Measurements from ENCODE around the gene HDAC1.
A peak's percentile ranks its signal among the peaks of the same experiment; 100 is the strongest.

HDAC1 gene

DNA sequence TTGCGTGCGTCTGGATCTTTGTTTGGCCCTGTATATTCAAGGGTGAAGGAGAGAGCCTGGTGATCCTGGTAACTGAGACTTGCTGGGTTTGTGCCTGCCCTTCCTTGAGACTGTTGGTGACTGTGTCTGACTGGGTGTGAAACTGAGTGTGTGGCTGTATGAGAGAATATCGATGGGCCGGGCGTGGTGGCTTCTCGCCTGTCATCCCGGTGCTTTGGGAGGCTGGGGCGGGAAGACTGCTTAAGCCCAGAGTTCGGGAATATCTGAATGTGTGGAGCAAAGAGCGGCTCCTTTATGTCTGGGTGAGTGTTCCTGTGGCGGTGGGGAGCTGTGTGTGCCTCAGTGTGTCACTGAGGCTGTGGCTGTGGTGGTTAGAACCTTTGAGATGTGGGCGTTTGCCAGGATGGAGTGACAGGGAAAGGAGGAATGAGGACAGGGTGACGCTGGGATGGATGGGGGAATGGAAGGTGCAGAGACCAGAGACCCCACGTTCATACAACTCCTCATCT is 46.8 kb downstream of the HDAC1 start:
- TF ChIP-seq POLR2A (IDR thresholded peaks at IDR 0.05; ENCODE audit: low read length), result no peak
- TF ChIP-seq GATA1 (IDR thresholded peaks at IDR 0.05; ENCODE audit: low read depth, low read length), result no peak
- no peak for DNase-seq

DNA sequence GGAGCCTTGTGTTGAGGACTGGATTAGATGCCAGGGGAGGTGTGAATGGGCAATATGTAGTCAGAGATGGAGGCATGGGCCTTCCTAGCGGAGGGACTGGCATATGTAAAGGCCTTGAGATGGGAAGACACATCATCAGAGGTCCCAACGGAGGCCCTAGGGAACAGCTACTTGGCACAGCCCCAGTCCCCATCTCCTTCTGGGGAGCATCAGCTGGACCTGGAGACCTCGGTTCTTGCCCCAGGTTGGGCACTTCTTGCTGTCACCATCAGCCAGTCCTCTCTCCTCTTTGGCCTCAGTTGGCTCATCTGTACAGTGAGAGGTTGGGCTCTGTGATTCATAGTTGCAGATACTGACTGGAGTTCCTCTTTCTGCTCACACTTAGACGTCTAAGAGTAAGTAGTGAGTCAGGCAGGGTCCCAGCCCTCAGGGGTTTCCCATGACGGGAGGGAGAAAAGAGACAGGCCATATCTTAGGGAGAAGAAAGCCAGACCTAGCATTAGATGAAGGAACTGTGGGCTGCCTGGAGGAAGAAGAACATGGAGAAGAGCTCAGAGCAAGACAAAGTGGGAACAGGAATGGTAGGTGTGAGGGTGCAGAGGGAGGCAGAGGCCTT is 47.6 kb downstream of the HDAC1 start:
- no peak for DNase-seq
- TF ChIP-seq POLR2A (IDR thresholded peaks at IDR 0.05; ENCODE audit: low read length) (no peak), GATA1 (IDR thresholded peaks at IDR 0.05; ENCODE audit: low read depth, low read length) (no peak)

DNA sequence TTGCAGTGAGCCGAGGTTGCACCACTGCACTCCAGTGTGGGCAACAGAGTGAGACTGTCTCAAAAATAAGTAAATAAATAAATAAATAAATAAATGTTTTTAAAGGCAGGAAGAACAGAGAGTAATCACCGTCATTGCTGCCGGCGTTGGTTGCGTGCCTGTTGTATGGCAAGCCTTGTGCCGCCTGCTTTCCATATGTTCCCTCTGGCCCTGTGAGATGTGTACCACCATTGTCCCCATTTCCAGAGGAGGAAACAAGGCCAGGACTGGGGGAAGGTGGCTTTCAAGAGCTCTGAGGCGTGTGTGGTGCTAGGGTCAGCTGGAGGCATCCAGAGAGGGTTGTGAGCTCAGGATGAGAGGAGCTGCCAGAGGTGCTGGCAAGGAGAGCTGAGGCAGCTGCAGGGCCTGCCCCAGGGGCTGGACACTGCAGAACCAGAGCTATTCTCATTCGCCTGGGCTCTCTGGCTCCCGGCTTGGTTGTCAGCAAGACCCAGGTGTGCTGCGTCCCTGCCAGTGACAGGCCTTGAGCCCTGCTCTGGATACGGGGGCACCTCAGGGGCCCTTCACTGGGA is 49.4 kb downstream of the HDAC1 start:
- DNase-seq, result no peak
- TF ChIP-seq GATA1 (IDR thresholded peaks at IDR 0.05; ENCODE audit: low read depth, low read length) (no peak), POLR2A (IDR thresholded peaks at IDR 0.05; ENCODE audit: low read length) (no peak)

DNA sequence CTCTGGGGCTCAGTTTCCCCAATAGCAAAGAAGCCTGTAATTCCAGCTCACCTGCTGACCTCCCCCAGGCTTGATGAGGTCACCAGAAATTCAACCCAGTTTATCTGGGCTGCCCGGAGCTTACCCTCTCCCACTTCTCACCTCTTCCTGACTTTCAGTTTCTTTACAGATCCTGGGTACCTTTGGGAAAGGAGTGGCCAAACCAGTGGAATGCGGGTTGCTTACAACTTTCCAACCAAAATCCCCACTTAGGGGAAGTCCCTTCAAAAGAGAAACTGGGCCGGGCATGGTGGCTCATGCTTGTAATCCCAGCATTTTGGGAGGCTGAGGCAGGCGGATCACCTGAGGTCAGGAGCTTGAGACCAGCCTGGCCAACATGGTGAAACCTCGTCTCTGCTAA is 50.1 kb downstream of the HDAC1 start:
- TF ChIP-seq GATA1 (IDR thresholded peaks at IDR 0.05; ENCODE audit: low read depth, low read length) (no peak), POLR2A (IDR thresholded peaks at IDR 0.05; ENCODE audit: low read length) (no peak)
- no peak for DNase-seq

DNA sequence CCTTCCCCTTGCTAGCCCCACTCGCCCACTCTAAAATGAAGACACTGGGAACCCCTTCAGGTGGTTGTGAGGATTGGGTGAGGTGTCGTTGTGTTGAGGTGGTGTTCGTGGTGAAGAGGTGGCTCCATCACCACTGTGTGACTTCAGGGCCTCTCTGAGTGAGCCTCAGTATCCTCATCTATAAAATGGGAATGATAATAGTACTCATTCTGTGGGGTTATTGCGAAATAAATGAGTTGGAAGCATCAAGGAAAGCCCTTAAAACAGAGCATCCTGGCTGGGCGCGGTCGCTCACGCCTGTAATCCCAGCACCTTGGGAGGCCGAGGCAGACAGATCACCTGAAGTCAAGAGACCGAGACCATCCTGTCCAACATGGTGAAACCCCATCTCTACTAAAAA is 50.8 kb downstream of the HDAC1 start:
- TF ChIP-seq POLR2A (IDR thresholded peaks at IDR 0.05; ENCODE audit: low read length), result no peak
- no peak for TF ChIP-seq GATA1 (IDR thresholded peaks at IDR 0.05; ENCODE audit: low read depth, low read length)
- DNase-seq, result no peak

DNA sequence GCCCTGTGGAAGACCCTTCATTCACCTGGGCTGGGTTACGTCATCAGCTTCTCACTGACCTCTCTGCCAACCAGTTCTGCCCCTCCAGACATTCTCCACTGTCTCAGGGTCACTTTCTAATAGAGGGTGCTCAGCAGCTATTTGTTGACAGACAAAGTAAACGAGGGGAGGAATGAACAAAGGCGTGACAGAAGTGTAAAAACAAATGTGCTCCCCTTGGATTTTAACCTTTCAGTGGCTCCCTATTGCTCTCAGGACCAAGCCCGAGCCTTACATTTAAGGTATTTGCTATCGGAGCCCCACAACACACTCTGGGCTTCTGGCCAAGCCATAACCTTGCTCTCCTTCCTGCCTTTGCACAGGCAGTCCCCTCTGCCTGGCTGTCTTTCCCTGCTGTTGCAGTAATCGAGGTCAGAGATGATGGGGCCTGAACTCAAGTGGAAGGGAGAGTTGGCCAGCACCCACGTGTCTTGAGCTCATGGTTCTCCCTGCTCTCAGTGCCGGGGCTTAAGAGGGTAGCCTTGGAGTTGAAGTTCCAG is 53.5 kb downstream of the HDAC1 start:
- DNase-seq, result peak in 1 of 2 experiments; percentile 20
- TF ChIP-seq GATA1 (IDR thresholded peaks at IDR 0.05; ENCODE audit: low read depth, low read length) (no peak), POLR2A (IDR thresholded peaks at IDR 0.05; ENCODE audit: low read length) (no peak)

DNA sequence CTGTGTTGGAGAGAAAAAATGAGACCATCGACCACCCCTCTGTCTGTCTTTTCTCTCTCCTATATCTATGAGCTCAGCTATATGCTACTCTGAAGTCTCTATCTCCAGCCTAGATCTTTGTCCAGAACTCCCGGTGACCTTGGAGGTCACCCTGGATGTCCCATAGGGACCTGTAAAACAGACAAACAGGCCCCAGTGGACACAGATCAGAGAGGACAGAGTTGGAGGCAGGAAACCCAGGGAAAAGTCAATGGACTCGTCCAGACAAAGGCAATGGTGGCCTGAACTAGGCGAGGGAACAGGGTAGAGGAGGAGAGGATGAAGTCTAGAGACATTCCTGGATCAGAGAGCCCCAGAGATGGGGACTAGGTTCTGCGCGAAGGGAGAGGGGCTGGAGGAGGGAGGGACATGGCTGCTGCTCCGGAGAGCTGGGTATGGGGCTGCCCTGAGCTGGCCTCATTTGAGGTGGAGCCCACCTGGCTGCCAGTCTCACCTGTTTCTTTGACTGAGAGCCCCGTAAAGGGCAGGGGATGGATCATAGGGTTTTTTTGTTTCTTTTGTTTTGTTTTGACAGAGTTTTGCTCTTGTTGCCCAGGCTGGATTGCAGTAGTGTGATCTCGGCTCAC is 54.8 kb downstream of the HDAC1 start:
- no peak for TF ChIP-seq POLR2A (IDR thresholded peaks at IDR 0.05; ENCODE audit: low read length)
- DNase-seq, result no peak

DNA sequence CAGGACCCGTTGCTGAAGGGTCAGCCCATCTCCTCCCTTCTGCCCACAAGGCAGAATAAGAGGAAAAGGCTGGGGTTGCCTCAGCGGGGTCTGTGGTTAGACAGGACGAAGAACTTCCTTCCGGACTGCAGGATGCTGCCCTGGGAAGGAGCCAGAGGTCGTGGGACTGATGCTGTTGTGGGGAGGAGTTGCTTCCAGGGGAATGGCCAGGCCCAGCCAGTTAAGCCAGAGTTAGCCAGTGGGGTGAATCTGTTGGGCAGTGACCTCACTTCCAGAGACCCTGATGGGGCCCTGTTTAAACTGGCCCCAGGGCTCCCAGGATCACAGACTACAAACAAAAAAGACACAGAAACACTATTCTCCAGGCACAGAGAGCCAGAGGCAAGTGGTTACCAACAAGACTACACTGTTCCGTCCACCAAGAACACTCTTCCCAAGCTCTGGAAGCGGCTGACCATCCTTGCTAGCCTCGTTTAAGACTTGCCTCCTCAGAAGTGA is 57.4 kb downstream of the HDAC1 start:
- TF ChIP-seq GATA1 (IDR thresholded peaks at IDR 0.05; ENCODE audit: low read depth, low read length) (no peak), POLR2A (IDR thresholded peaks at IDR 0.05; ENCODE audit: low read length) (no peak)
- DNase-seq, result no peak

DNA sequence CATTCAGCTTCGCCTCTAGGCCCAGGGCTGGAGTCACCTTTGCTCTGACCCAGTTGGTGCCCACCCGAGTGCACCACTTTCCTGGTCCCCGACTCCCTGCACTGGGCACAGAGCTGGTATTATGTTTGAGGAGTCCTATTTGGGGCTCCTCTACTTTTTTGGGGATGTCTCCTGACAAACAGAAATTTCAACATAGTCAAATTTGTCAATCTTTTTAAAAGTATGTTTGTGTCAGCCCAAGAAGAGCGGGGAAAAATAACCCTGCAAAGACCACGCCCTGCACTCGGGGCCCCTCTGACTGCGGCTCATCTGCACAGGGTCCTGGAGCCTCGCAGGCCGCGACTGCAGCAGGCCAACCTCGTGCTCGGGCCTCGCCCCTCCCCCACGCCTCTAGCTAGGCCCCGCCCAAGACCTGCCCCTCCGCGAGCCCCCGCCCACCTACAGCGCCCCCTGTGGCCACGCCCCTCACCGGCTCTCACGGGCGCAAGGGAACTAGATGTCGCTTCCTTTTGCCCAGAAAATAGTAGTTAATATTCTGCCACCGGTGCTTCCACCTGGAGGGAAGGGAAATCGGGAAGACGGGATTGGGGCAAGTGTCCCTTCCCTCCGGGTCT is 59.0 kb downstream of the HDAC1 start:
- DNase-seq, result peak; percentile 86 to 90
- TF ChIP-seq POLR2A (IDR thresholded peaks at IDR 0.05; ENCODE audit: low read length) (no peak), GATA1 (IDR thresholded peaks at IDR 0.05; ENCODE audit: low read depth, low read length) (no peak)

DNA sequence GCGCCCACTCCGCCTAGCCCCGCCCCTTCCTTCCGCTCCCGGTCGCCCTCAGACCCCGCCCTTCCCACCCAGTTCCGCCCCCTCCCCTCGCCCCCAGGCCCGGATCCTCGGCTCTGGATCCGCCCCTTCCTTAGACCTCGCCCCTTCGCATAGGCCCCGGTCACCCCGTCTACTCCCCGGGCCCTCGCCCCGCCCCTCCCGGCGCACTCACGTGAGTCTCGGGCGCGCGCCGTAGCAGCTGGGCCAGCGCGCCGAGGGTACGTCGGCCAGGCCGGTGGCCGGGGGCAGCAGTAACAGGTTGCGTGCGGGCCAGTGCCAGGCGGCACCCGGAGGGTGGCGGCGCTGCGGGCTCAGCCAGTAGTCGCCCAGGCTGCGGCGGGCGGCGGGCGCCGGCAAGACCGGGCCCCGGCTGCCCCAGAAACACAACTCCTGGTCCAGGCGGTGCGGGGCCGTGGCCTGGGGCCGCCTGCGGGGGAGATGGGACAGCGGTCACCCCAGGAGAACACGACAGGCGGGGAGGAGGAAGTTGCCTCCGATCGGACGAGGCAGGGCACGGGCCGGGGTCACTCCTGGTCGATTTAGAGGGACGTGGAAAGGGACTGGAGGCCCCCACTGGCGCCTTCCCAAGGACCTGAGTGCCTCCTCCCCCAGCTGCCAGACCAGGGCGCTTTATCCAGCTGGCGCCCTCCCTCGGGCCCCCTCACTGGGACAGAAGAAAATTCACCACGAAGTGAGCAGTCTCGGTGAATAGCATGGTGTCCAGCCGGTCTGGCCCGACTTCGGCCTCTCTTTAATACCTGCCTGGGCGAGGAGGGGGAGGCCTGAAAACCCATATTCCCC is 59.7 kb downstream of the HDAC1 start:
- TF ChIP-seq POLR2A (IDR thresholded peaks at IDR 0.05; ENCODE audit: low read length), result peak; percentile 62
- no peak for TF ChIP-seq GATA1 (IDR thresholded peaks at IDR 0.05; ENCODE audit: low read depth, low read length)
- DNase-seq, result peak; percentile 92

DNA sequence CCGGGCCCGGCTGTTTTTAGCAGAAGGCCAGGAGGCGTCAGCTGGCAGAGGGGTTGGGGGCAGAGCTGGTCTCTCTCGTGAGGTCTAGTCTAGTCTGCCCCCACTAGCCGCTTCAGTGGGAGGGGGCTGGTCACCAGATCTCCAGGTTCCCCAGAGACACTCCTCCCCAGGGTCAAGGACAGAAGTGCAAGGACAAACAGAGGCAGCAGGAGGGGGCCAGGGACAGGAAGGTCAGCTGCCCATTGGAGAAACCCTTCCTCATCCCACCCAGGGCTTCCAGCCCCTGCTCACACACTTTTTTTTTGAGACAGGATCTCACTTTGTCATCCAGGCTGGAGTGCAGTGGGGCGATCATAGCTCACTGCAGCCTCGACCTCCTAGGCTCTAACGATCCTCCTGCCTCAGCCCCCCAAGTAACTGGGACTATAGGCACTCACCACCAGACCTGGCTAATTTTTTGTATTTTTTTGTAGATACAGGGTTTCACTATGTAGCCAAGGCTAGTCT is 60.4 kb downstream of the HDAC1 start:
- TF ChIP-seq GATA1 (IDR thresholded peaks at IDR 0.05; ENCODE audit: low read depth, low read length) (no peak), POLR2A (IDR thresholded peaks at IDR 0.05; ENCODE audit: low read length) (no peak)

DNA sequence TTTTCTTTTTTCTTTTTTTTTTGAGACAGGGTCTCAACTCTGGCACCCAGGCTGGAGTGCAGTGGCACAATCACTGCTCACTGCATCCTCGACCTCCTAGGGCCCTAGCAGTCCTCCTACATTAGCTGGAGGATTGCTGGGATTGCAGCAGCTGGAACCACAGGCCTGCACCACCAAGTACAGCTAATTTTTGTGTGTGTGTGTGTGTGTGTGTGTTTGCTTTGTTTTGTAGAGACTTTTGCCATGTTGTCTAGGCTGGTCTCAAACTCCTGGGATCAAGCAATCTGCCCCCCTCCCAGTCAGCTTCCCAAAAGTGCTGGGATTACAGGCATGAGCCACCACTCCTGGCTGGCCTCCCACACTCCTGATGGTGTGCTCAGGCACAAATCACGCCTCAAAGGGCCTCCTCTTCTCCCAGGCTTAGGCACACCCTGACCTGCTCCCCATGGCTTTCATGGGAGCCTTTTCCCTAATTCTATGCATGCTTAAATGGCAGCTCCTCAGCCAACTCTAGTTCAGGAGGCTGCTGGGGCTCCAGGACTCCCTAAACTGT is 61.0 kb downstream of the HDAC1 start:
- DNase-seq, result no peak
- TF ChIP-seq POLR2A (IDR thresholded peaks at IDR 0.05; ENCODE audit: low read length), result no peak
- TF ChIP-seq GATA1 (IDR thresholded peaks at IDR 0.05; ENCODE audit: low read depth, low read length), result no peak

More for the DNA sequence above, 60.4 kb downstream of the HDAC1 start:
- no peak for DNase-seq

DNA sequence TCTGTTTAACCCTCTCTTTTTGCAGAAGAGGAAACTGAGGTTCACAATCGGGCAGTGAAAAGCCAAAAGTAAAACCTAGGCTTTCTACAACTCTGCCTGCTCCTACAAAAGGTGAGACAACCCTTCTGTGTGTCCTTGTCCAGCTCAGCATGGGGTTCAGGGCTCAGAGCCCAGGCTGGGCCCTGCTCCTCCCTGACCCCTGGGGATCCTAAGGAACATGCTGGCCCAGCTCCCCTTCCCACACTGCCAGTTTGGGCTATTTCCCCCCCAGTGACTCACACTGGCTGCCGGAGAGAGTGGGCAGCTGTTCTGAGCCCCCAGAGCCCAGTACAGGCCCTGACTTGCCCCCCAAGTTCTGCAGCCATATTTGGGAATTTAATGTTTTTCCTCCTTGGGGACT is 61.5 kb downstream of the HDAC1 start:
- DNase-seq, result no peak
- TF ChIP-seq POLR2A (IDR thresholded peaks at IDR 0.05; ENCODE audit: low read length), result no peak
- no peak for TF ChIP-seq GATA1 (IDR thresholded peaks at IDR 0.05; ENCODE audit: low read depth, low read length)

Measured in erythroblast (primary cell).